ENCODE results near the gene LILRB2. TPM values are rescaled to one million over a fixed set of nuclear protein-coding genes. Genes with fewer than 3 reads are reported as not detected.
"Not testable (repeated sequence)": the region's sequence is repeated elsewhere in the genome, so short reads cannot be mapped to it uniquely, and the experiment has no call there.

The LILRB2 gene
- total and polyA plus RNA-seq, 3 experiments from 2014 or later = 0.24 to 0.42 TPM; not detected in 1

GRCh38 chr19:54275951-54276350 lies 5.0 kb downstream of the LILRB2 start:
- POLR2A ChIA-PET = no interaction called here
- Mint-ChIP-seq H3K9me3 (no peaks in the 10 kb centered on the region), H3K27ac (no peak overlapping the region), H3K36me3 (no peaks in the 10 kb centered on the region), H3K4me1 (no peaks in the 10 kb centered on the region), H3K4me3 (no peak overlapping the region), H3K27me3 (peaks cover 26 to 49% of the 10 kb centered on the region in 2 donors)
- Histone ChIP-seq H3K36me3 (ENCODE audit: insufficient read depth, low read length) (no peaks in the 10 kb centered on the region), H3K27ac (ENCODE audit: low read depth, low read length) (no peak overlapping the region), H3K4me1 (ENCODE audit: insufficient read depth, low read length) (no peaks in the 10 kb centered on the region), H3K27me3 (ENCODE audit: insufficient read depth, low read length, poor library complexity, severe bottlenecking) (no peaks in the 10 kb centered on the region), H3K4me3 (ENCODE audit: low read length) (no peak overlapping the region), H3K9me3 (ENCODE audit: low read length) (no peaks in the 10 kb centered on the region)
- no peak for DNase-seq
- CTCF ChIA-PET = no interaction called here

GRCh38 chr19:54274516-54274915 lies 6.4 kb downstream of the LILRB2 start:
- DNase-seq; H3K4me1 Mint-ChIP-seq; H3K27ac ChIP-seq (ENCODE audit: low read depth, low read length); H3K4me3 ChIP-seq (ENCODE audit: low read length); H3K36me3 Mint-ChIP-seq; H3K9me3 ChIP-seq (ENCODE audit: low read length); H3K36me3 ChIP-seq (ENCODE audit: insufficient read depth, low read length); CTCF ChIA-PET; POLR2A ChIA-PET; H3K4me1 ChIP-seq (ENCODE audit: insufficient read depth, low read length); H3K27me3 ChIP-seq (ENCODE audit: insufficient read depth, low read length, poor library complexity, severe bottlenecking); H3K27ac Mint-ChIP-seq; H3K4me3 Mint-ChIP-seq; H3K9me3 Mint-ChIP-seq: not testable (repeated sequence)
- peaks cover 24 to 44% of the 10 kb centered on the region in 2 donors for H3K27me3 Mint-ChIP-seq

- ChIA-PET CTCF (no interaction called here), POLR2A (no interaction called here)
- Mint-ChIP-seq H3K27me3 (peaks cover 17 to 40% of the 10 kb centered on the region in 2 donors), H3K36me3 (no peaks in the 10 kb centered on the region), H3K27ac (no peak overlapping the region), H3K4me1 (no peaks in the 10 kb centered on the region), H3K4me3 (no peak overlapping the region), H3K9me3 (no peaks in the 10 kb centered on the region)
- Histone ChIP-seq H3K4me1 (ENCODE audit: insufficient read depth, low read length) (no peaks in the 10 kb centered on the region), H3K9me3 (ENCODE audit: low read length) (no peaks in the 10 kb centered on the region), H3K36me3 (ENCODE audit: insufficient read depth, low read length) (no peaks in the 10 kb centered on the region), H3K4me3 (ENCODE audit: low read length) (no peak overlapping the region), H3K27ac (ENCODE audit: low read depth, low read length) (no peak overlapping the region), H3K27me3 (ENCODE audit: insufficient read depth, low read length, poor library complexity, severe bottlenecking) (no peaks in the 10 kb centered on the region)
- DNase-seq = no peak
Measured at GRCh38 chr19:54273821-54274220, 7.1 kb downstream of the LILRB2 start.

GRCh38 chr19:54272181-54272580 lies 8.7 kb downstream of the LILRB2 start:
- DNase-seq; H3K9me3 Mint-ChIP-seq; H3K4me1 ChIP-seq (ENCODE audit: insufficient read depth, low read length); H3K4me1 Mint-ChIP-seq; H3K27ac ChIP-seq (ENCODE audit: low read depth, low read length); H3K27ac Mint-ChIP-seq; POLR2A ChIA-PET; H3K27me3 ChIP-seq (ENCODE audit: insufficient read depth, low read length, poor library complexity, severe bottlenecking); H3K36me3 Mint-ChIP-seq; CTCF ChIA-PET; H3K4me3 Mint-ChIP-seq; H3K36me3 ChIP-seq (ENCODE audit: insufficient read depth, low read length); H3K4me3 ChIP-seq (ENCODE audit: low read length); H3K9me3 ChIP-seq (ENCODE audit: low read length): not testable (repeated sequence)
- peaks cover 22 to 46% of the 10 kb centered on the region in 2 donors for H3K27me3 Mint-ChIP-seq

GRCh38 chr19:54271587-54271986 lies 9.3 kb downstream of the LILRB2 start:
- H3K9me3 ChIP-seq (ENCODE audit: low read length); H3K4me1 ChIP-seq (ENCODE audit: insufficient read depth, low read length); H3K27me3 ChIP-seq (ENCODE audit: insufficient read depth, low read length, poor library complexity, severe bottlenecking); H3K36me3 Mint-ChIP-seq; H3K36me3 ChIP-seq (ENCODE audit: insufficient read depth, low read length); H3K4me3 ChIP-seq (ENCODE audit: low read length); H3K4me3 Mint-ChIP-seq; CTCF ChIA-PET; H3K27ac ChIP-seq (ENCODE audit: low read depth, low read length); H3K9me3 Mint-ChIP-seq; DNase-seq; H3K4me1 Mint-ChIP-seq; H3K27ac Mint-ChIP-seq; POLR2A ChIA-PET: not testable (repeated sequence)
- peaks cover 21 to 45% of the 10 kb centered on the region in 2 donors for H3K27me3 Mint-ChIP-seq

- Mint-ChIP-seq H3K4me3 (no peak overlapping the region), H3K27me3 (peaks cover 17 to 41% of the 10 kb centered on the region in 2 donors), H3K36me3 (no peaks in the 10 kb centered on the region), H3K4me1 (no peaks in the 10 kb centered on the region), H3K27ac (no peak overlapping the region), H3K9me3 (no peaks in the 10 kb centered on the region)
- Histone ChIP-seq H3K4me3 (ENCODE audit: low read length) (no peak overlapping the region), H3K36me3 (ENCODE audit: insufficient read depth, low read length) (no peaks in the 10 kb centered on the region), H3K4me1 (ENCODE audit: insufficient read depth, low read length) (no peaks in the 10 kb centered on the region), H3K27me3 (ENCODE audit: insufficient read depth, low read length, poor library complexity, severe bottlenecking) (no peaks in the 10 kb centered on the region), H3K9me3 (ENCODE audit: low read length) (no peaks in the 10 kb centered on the region), H3K27ac (ENCODE audit: low read depth, low read length) (no peak overlapping the region)
- DNase-seq = no peak
- CTCF ChIA-PET = no interaction called here
- POLR2A ChIA-PET = no interaction called here
Measured at GRCh38 chr19:54271106-54271505, 9.8 kb downstream of the LILRB2 start.

GRCh38 chr19:54268936-54269335 lies 12.0 kb downstream of the LILRB2 start:
- H3K27ac ChIP-seq (ENCODE audit: low read depth, low read length) = no peak overlapping the region
- no peak overlapping the region for H3K4me3 ChIP-seq (ENCODE audit: low read length)
- H3K4me1 ChIP-seq (ENCODE audit: insufficient read depth, low read length) = no peaks in the 10 kb centered on the region
- no peaks in the 10 kb centered on the region for H3K9me3 ChIP-seq (ENCODE audit: low read length)
- H3K36me3 Mint-ChIP-seq = no peaks in the 10 kb centered on the region
- H3K27me3 Mint-ChIP-seq = peaks cover 18 to 43% of the 10 kb centered on the region in 2 donors
- no peak overlapping the region for H3K27ac Mint-ChIP-seq
- H3K4me1 Mint-ChIP-seq = peaks cover 0 to 2% (median 0%) of the 10 kb centered on the region in 3 donors
- H3K27me3 ChIP-seq (ENCODE audit: insufficient read depth, low read length, poor library complexity, severe bottlenecking) = no peaks in the 10 kb centered on the region
- DNase-seq = no peak
- ChIA-PET POLR2A (no interaction called here), CTCF (no interaction called here)
- H3K9me3 Mint-ChIP-seq = no peaks in the 10 kb centered on the region
- H3K4me3 Mint-ChIP-seq = no peak overlapping the region
- no peaks in the 10 kb centered on the region for H3K36me3 ChIP-seq (ENCODE audit: insufficient read depth, low read length)

GRCh38 chr19:54266133-54266532 lies 14.8 kb downstream of the LILRB2 start:
- no peak overlapping the region for H3K27ac Mint-ChIP-seq
- no peaks in the 10 kb centered on the region for H3K9me3 Mint-ChIP-seq
- Histone ChIP-seq H3K4me3 (ENCODE audit: low read length) (no peak overlapping the region), H3K27me3 (ENCODE audit: insufficient read depth, low read length, poor library complexity, severe bottlenecking) (no peaks in the 10 kb centered on the region), H3K36me3 (ENCODE audit: insufficient read depth, low read length) (no peaks in the 10 kb centered on the region), H3K4me1 (ENCODE audit: insufficient read depth, low read length) (no peaks in the 10 kb centered on the region), H3K9me3 (ENCODE audit: low read length) (no peaks in the 10 kb centered on the region), H3K27ac (ENCODE audit: low read depth, low read length) (no peak overlapping the region)
- peak; percentile 25 to 73 (median 42) for DNase-seq
- H3K4me1 Mint-ChIP-seq = peaks cover 0 to 2% (median 0%) of the 10 kb centered on the region in 3 donors
- no peaks in the 10 kb centered on the region for H3K36me3 Mint-ChIP-seq
- H3K27me3 Mint-ChIP-seq = peaks cover 10 to 35% of the 10 kb centered on the region in 2 donors
- ChIA-PET CTCF (interaction anchor here (0.9 to 2.1 kb wide), 7 partner anchors 9 to 170 kb away, joined by 3 to 9 read pairs (median 3); partner anchors contain the start of gene LILRB5), POLR2A (no interaction called here)
- H3K4me3 Mint-ChIP-seq = no peak overlapping the region

GRCh38 chr19:54262470-54262869 lies 18.4 kb downstream of the LILRB2 start:
- Histone ChIP-seq H3K9me3 (ENCODE audit: low read length) (no peaks in the 10 kb centered on the region), H3K4me1 (ENCODE audit: insufficient read depth, low read length) (no peaks in the 10 kb centered on the region), H3K36me3 (ENCODE audit: insufficient read depth, low read length) (no peaks in the 10 kb centered on the region), H3K4me3 (ENCODE audit: low read length) (no peak overlapping the region), H3K27ac (ENCODE audit: low read depth, low read length) (no peak overlapping the region), H3K27me3 (ENCODE audit: insufficient read depth, low read length, poor library complexity, severe bottlenecking) (no peaks in the 10 kb centered on the region)
- no peak for DNase-seq
- peaks cover 0 to 2% (median 0%) of the 10 kb centered on the region in 3 donors for H3K4me1 Mint-ChIP-seq
- no peak overlapping the region for H3K27ac Mint-ChIP-seq
- H3K9me3 Mint-ChIP-seq = no peaks in the 10 kb centered on the region
- ChIA-PET CTCF (no interaction called here), POLR2A (no interaction called here)
- peaks cover 5 to 21% of the 10 kb centered on the region in 2 donors for H3K27me3 Mint-ChIP-seq
- H3K4me3 Mint-ChIP-seq = no peak overlapping the region
- H3K36me3 Mint-ChIP-seq = no peaks in the 10 kb centered on the region

Data from CD8-positive, alpha-beta memory T cell (primary cell).